Brain pericyte (primary cell): ENCODE data around the gene GNAI2.
"Not testable (repeated sequence)": the region's sequence is repeated elsewhere in the genome, so short reads cannot be mapped to it uniquely, and the experiment has no call there.

ENCODE experiments used
- DNase-seq: peaks from one replicate; pipeline ENCODE4 v3.0.0-alpha.2; 2012; ENCODE audit warnings: low read depth, low spot score

GNAI2 gene

GRCh38 chr3:50264383-50264963 is 28.5 kb downstream of the GNAI2 start:
- peak; percentile 75 for DNase-seq

GRCh38 chr3:50264964-50265485 is 29.0 kb downstream of the GNAI2 start:
- no peak for DNase-seq

- no peak for DNase-seq
These were observed 29.6 kb downstream of the GNAI2 start for GRCh38 chr3:50265571-50265970.

GRCh38 chr3:50266017-50266416 is 30.0 kb downstream of the GNAI2 start:
- DNase-seq = no peak

- no peak for DNase-seq
These were observed 30.8 kb downstream of the GNAI2 start for GRCh38 chr3:50266836-50267235.

- DNase-seq = no peak
These were observed 31.4 kb downstream of the GNAI2 start for GRCh38 chr3:50267280-50267913.

- DNase-seq = no peak
These were observed 32.3 kb downstream of the GNAI2 start for GRCh38 chr3:50268276-50268675.

GRCh38 chr3:50268703-50269451 is 32.9 kb downstream of the GNAI2 start, which contains the start of gene SEMA3B:
Gene SEMA3B (plus strand): TSS chr3:50269147. CDS start chr3:50269241, 94 bp downstream.
- no peak for DNase-seq

GRCh38 chr3:50269460-50269859 is 33.5 kb downstream of the GNAI2 start:
- no peak for DNase-seq

DNA sequence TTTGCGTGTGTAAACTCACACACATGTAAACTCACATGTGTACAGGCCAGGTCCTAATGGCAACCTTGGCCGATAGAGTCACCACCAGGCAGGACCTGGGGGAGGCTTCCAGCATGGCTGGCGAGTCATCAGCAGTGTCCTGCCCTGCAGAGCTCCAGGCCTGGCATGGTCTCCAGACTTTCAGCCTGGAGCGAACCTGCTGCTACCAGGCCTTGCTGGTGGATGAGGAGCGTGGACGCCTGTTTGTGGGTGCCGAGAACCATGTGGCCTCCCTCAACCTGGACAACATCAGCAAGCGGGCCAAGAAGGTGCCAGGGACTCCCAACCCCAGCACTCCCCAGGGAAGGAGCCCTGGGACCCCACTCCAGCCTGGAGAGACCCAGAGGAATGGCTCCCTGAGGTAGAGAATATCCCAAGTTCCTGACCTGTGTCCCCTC is 34.0 kb downstream of the GNAI2 start:
- DNase-seq = no peak

DNA sequence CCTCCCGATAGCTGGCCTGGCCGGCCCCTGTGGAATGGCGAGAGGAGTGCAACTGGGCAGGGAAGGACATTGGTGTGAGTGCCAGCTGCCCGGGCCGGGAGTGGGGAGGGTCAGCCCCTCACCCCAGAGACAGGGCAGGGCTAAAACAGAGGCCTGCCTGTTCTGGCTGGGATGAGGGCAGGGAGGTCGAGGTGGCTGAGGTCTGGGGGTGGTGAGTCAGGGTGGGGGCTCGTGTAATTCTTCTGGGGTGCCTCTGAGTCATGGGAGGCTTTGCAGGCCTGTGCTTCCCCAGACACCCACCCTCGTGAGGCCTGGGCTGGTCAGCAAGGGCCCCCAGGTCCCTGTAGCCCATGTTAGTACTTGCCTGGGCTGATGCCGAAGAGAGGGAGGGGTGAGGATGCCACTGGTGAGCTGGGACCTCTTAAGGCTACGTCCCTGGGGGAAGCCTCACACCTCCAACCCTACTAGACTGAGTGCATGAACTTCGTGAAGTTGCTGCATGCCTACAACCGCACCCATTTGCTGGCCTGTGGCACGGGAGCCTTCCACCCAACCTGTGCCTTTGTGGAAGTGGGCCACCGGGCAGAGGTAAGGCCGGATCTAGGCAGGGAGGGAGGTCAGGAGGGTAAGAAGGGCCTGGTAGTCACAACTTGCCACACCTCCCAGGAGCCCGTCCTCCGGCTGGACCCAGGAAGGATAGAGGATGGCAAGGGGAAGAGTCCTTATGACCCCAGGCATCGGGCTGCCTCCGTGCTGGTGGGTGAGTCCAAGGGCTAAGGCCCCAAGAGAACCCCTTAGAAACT is 34.6 kb downstream of the GNAI2 start:
- DNase-seq = no peak

DNA sequence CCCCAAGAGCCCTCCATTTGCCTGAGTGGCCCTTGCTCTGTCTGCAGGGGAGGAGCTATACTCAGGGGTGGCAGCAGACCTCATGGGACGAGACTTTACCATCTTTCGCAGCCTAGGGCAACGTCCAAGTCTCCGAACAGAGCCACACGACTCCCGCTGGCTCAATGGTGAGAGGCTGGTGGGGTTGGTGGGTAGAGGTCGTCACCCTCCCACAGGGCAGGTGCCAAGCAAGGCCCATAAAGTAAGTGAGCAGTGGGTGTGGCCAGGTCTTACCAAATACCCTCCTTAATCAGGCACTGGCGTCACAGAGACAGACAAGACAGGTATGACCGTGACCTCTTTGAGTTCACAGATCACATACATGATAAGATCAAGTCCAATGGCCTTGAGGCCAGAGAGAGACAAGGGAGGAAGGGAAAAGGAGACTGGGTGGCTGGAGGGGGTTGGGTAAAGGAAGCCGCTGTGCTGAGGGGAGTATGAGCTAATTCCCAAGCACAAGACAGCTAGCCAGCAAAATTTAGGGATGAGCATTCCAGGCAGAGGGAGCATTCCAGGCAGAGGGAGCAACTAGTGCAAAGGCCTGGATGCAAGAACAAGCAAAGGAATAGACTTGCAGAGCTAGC is 35.4 kb downstream of the GNAI2 start:
- DNase-seq = no peak

GRCh38 chr3:50272538-50272910 is 36.5 kb downstream of the GNAI2 start:
- DNase-seq = not testable (repeated sequence)

DNA sequence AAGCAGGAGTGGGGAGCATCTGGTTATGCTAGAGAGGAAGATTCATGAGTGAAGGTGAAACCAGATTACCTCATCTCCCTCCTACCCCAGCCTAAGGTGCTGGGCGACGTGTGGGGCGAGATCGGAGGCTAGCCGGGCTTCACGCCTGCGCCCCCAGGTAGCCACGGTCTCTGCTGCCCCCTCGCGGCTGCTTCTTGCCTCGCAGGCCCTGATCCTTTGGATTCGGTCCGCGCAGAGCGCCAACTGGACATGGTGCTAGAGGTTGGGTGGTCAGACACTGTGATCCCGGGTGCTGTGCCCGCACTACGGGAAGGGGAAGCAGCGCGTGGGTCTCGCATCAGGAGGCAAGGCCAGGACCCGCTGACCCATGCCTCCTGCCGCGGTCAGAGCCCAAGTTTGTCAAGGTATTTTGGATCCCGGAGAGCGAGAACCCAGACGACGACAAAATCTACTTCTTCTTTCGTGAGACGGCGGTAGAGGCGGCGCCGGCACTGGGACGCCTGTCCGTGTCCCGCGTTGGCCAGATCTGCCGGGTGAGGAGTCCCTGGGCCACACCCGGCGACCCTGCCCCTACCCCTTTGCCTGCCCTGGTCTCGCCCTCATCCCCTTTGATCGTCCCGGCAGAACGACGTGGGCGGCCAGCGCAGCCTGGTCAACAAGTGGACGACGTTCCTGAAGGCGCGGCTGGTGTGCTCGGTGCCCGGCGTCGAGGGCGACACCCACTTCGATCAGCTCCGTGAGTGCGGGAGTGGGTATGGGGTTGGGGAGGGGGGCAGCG is 37.1 kb downstream of the GNAI2 start:
- DNase-seq = no peak

DNA sequence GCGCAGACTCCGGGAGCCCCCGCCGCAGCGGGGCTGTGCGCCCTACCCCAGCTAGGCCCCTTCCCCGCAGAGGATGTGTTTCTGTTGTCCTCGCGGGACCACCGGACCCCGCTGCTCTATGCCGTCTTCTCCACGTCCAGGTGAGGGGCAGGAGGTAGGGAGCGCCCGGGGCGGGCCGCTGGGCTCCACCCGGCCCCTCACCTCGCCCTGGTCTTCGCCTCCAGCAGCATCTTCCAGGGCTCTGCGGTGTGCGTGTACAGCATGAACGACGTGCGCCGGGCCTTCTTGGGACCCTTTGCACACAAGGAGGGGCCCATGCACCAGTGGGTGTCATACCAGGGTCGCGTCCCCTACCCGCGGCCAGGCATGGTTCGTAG is 37.7 kb downstream of the GNAI2 start:
- no peak for DNase-seq

DNA sequence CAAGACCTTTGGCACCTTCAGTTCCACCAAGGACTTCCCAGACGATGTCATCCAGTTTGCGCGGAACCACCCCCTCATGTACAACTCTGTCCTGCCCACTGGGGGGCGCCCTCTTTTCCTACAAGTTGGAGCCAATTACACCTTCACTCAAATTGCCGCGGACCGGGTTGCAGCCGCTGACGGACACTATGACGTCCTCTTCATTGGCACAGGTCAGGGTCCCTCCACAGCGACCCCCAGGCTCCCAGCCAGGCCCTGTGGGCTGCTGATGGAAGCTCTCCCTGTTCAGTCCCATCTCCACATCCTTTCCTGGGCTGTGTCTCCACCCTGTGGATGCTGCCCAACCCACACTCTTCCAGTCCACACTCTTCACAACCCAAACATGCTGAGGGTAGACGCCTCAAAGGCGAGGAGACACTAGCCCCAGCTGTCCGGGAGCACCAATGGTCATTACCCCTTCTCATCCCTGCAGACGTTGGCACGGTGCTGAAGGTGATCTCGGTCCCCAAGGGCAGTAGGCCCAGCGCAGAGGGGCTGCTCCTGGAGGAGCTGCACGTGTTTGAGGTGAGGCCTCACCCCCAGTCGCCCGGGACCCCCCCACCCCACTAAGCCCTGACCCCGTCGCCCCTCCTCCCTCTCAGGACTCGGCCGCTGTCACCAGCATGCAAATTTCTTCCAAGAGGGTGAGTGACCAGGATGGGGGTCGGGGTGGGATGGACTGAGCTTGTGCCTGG is 38.5 kb downstream of the GNAI2 start:
- DNase-seq = no peak

DNA sequence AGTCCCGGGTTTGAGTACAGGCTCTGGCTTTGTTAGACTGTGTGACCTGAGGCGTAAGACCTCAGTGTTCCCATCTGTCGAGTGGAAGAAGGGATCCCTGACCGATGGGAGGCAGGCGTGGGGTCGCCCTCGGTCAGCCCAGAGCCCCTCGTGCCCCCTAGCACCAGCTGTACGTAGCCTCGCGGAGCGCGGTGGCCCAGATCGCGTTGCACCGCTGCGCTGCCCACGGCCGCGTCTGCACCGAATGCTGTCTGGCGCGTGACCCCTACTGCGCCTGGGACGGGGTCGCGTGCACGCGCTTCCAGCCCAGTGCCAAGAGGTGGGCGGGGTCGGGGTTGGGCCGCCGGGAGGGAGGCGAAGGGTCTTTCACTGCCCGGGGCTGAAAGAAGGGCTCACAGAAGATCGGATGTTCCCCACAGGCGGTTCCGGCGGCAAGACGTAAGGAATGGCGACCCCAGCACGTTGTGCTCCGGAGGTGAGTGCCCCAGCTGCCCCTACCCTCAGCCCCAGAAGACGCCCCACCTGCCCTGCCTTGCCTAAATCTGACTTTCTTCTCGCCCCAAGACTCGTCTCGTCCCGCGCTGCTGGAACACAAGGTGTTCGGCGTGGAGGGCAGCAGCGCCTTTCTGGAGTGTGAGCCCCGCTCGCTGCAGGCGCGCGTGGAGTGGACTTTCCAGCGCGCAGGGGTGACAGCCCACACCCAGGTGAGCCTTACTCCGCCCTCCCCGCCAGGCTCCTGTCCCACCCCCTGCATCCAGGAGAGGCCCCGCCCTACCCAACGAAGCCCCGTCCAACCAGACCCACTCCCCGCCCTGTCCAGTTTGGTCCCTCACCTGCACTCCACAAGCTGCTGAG is 39.4 kb downstream of the GNAI2 start:
- no peak for DNase-seq

DNA sequence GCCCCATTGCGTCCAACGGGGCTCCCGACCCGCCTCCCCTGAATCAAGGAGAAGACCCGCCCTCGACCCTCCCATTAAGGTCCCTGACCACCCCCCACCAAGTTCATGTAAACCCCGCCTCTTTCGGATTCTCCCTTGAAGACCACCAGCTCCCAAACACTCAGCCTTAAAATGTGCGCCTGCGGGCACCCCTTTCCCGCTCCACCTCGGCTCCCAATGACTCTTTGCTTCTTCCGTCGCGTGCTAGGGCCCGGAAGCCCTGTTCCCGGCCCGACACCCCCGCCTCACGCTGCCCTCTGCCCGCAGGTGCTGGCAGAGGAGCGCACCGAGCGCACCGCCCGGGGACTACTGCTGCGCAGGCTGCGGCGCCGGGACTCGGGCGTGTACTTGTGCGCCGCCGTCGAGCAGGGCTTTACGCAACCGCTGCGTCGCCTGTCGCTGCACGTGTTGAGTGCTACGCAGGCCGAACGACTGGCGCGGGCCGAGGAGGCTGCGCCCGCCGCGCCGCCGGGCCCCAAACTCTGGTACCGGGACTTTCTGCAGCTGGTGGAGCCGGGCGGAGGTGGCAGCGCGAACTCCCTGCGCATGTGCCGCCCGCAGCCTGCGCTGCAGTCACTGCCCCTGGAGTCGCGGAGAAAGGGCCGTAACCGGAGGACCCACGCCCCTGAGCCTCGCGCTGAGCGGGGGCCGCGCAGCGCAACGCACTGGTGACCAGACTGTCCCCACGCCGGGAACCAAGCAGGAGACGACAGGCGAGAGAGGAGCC is 40.2 kb downstream of the GNAI2 start:
- no peak for DNase-seq
